ENCODE measurements around the gene PDE8A.
"Not testable (repeated sequence)": the region's sequence is repeated elsewhere in the genome, so short reads cannot be mapped to it uniquely, and the experiment has no call there.

Gene PDE8A

GRCh38 chr15:84992157-84992944 lies 10.7 kb downstream of the PDE8A start:
- DNase-seq, result no peak

GRCh38 chr15:84996055-84996454 lies 14.4 kb downstream of the PDE8A start:
- no peak for DNase-seq

DNA sequence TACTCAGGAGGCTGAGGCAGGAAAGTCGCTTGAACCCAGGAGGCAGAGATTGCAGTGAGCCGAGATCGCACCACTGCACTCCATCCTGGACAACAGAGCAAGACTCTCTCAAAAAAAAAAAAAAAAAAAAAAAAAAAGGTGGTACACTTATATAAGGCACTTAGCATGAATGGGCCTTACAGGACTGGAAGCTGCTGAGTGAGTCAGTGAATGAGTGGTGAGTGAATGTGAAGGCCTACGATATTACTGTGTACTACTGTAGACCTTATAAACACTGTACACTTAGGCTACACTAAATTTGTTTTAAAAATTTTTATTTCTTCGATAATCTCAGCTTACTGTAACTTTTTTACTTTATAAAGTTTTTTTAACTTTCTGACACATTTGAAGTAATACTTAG lies 15.1 kb downstream of the PDE8A start:
- not testable (repeated sequence) for DNase-seq

DNA sequence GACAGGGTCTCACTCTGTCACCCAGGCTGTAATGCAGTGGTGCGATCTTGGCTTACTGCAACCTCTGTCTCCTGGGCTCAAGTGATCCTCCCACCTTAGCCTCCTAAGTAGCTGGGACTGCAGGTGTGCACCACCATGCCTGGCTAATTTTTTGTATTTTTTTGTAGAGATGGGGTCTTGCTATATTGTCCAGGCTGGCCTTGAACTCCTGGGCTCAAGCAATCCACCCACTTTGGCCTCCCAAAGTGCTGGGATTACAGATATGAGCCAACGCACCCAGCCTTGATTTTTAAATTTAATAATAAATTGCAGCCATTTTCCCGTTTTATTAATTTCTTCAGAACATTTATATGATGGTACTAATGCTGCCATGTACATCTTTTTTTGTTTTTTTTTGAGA lies 15.6 kb downstream of the PDE8A start:
- DNase-seq, result not testable (repeated sequence)

GRCh38 chr15:85000189-85000864 lies 18.7 kb downstream of the PDE8A start:
- no peak for DNase-seq

DNA sequence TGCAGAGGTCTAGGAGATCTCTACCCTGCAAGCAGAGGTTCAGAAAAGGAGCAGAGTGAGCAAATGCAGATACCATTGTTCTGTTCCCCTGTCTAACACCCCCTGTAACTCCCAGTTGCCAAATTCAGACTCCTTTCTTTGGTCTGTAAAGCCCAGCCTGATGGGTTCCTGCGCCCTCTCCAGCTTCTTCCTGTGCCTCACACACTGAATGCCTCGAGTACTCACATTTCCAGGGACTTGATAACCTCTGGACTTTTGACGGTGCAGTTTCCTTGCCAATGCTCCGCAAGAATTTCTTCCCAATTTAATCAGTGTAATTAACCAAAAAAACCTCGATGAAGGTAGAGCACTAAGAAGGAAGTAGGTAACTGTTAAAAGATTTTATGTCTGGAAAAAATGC lies 19.3 kb downstream of the PDE8A start:
- DNase-seq, result no peak

GRCh38 chr15:85002517-85002916 lies 20.9 kb downstream of the PDE8A start:
- no peak for DNase-seq

GRCh38 chr15:85003593-85004312 lies 22.1 kb downstream of the PDE8A start:
- DNase-seq, result no peak

DNA sequence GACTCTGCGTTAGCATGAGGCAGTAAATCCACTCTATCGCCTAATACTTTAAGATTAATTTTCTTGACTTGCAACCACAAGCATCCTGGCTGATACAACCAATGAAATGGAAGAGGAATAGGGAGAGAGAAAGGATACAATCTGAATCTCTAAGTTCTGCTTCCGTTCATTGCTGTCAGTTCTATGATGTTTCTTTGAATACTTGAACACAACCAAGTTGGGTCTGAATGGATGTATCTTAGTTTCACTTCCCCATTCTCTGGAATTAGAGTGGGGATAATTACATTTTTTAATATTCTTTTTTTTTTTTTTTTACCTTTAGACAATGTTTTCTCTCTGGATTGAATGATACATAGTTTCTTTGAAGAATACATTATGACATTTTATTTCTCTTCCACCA lies 22.9 kb downstream of the PDE8A start:
- DNase-seq, result no peak

DNA sequence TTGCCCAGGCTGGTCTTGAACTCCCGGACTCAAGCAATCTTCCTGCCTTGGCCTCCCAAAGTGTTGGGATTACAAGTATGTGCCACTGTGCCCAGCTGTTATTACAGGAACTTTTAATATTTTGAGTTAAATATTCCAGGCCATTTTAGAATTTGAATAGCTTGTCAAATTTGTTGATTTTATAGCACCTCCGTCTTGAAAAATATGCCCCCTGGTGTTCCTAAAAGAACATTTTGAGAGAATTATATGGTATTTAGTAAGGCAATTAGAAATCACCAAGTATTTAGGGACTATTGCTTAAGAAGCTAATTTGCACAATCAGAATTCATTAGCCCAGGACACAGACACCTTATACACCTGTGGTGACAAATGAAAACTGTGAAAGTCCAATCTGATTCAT lies 23.7 kb downstream of the PDE8A start:
- DNase-seq, result no peak

- no peak for DNase-seq
These were observed 24.1 kb downstream of the PDE8A start for GRCh38 chr15:85005746-85006145.

DNA sequence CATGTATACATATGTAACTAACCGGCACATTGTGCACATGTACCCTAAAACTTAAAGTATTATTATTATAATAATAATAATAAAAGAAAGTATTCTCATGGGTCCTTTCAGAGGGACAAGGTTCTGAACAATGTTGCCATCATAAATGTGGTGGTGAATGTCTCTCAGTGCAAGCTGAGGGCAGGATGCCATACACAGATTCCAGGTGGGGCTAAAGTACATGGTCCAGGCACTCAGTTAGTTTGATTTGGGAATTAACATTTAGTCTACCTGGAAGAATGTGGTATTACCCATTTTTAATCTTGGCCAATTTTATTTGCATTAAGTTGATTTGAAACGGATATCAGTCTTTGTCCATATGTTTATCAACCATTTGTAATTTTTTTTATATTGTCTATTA lies 24.5 kb downstream of the PDE8A start:
- no peak for DNase-seq

- DNase-seq, result no peak
These were observed 25.0 kb downstream of the PDE8A start for GRCh38 chr15:85006655-85007054.

- no peak for DNase-seq
These were observed 25.5 kb downstream of the PDE8A start for GRCh38 chr15:85007137-85007536.

- DNase-seq, result no peak
These were observed 26.2 kb downstream of the PDE8A start for GRCh38 chr15:85007741-85008397.

DNA sequence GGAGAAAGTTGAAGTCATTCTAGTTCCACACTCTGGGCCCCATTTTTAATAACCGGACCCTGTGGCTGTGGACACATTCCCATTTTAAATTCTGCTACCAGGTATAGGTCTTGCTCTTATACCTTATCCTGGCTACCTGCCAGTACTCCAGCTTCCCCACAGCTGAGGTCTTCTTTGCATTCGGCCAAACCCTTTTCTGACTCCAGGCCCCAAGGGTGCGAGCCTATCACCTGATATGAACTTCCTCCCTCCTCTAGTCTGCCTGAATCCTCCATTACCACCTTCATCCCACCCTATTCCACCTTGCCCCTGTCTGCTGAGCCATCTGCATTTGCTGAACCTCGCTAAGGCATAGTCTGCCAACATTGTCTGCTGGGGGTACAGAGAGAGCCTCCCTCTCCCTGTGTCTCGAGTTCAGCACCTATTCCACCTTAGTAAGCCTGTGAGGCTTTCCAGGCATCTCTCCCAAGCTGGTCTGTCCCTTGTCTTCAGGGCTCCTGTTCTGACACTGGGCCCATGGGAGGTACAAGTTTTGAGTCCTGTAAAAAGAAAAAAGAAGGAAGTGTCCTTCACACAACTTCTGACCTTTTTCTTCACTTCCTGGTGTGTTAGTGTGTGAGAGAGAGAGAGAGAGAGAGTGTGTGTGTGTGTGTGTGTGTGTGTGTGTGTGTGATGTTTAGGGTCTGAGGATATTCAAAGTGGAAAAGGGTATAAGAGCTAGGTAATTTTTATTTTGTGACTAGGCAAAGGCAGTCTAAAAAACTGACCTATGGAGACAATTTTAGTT lies 27.0 kb downstream of the PDE8A start:
- DNase-seq, result no peak

DNA sequence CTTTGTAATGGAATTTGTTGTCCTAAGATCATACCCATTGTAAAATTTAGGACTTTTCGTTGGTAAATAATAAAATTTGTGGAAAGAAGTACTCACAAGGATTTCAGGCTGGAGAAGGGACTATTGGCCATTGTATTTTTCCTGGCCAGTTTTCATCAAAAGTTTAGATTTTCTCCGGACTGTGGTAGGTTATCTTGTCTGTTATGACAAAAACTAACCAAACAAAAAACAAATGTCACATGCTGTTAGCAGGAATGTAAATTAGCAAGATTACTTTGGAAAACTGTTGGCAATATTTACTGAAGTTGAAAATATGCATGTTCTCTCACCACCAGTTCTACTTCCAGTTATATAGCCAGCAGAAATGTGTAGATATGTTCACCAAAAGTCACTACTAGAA lies 27.8 kb downstream of the PDE8A start:
- DNase-seq, result no peak

DNA sequence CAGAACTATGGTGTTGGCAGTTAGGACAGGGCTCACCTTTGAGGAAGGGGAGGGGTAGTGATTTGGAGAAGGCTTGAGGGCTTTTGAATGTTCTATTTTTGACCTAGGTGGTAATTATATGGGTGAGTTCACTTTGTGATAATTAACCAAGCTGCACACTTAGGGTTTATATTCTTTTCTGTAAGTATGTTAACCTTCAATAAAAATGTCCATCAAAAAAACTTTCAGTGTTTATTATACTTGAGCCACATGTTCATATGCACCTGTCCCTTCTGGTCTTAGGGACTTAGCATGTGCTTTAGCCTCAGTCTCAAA lies 28.4 kb downstream of the PDE8A start:
- DNase-seq, result no peak

GRCh38 chr15:85010386-85011159 lies 28.9 kb downstream of the PDE8A start:
- no peak for DNase-seq

GRCh38 chr15:85011160-85011571 lies 29.5 kb downstream of the PDE8A start:
- no peak for DNase-seq

DNA sequence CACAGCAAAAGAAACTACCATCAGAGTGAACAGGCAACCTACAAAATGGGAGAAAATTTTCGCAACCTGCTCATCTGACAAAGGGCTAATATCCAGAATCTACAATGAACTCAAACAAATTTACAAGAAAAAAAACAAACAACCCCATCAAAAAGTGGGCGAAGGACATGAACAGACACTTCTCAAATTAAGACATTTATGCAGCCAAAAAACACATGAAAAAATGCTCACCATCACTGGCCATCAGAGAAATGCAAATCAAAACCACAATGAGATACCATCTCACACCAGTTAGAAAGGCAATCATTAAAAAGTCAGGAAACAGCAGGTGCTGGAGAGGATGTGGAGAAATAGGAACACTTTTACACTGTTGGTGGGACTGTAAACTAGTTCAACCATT lies 30.1 kb downstream of the PDE8A start:
- DNase-seq, result not testable (repeated sequence)

GRCh38 chr15:85013785-85014184 lies 32.1 kb downstream of the PDE8A start:
- DNase-seq, result no peak
